Heart left ventricle (tissue), 13 donors: ENCODE results near the gene TAS2R19.

Experiments
- CTCF ChIP-seq, 12 donors: fragments of 200-600 bp; sonication (generic) in 4 of 12; IDR thresholded peaks; one replicate each; pipeline versions ENCODE4 v1.5.0 to v1.8.0; 2018 to 2022; ENCODE audit warnings: antibody characterized with exemption in 12 of 12, mild to moderate bottlenecking in 5 of 12
- POLR2A ChIP-seq, 2 donors: fragments of 450-650 bp; IDR thresholded peaks; one replicate each; pipeline ENCODE4 v1.6.1; 2017; ENCODE audit warnings: antibody characterized with exemption in 2 of 2, mild to moderate bottlenecking in 2 of 2, moderate library complexity in 2 of 2
- donor health status: ischemic (EF 13 %, LVEDD 7.1; RV severe dilation, severe dysfunction).
- donor health status: DM: no; HTN: yes; CAD: no.
- donor health status: DM: no; HTN: no; CAD: no.
- donor health status: ischemic (EF 25% LVEDD 6.9; RV normal size, moderate dysfunction).
- donor health status: ischemic (EF 25% LVEDD 5.7; RV mildly dilated, moderate dysfunction).
- donor health status: ischemic (EF 35%, LVEDD 5.7; RV mildly dilated, moderate dysfunction).
- donor health status: nonischemic (EF 11% LVEDD 7.7; RV severe dilation, severe dysfunction).
- donor health status: DM: yes; HTN: yes; CAD: no.
- donor health status: PGD.
- donor health status: ischemic (EF 29% LVEDD 5.4; RV normal size, mild dysfunction).
- donor health status: nonischemic (EF 23%, LVEDD 6.1; RV moderate dilation, normal function).

- no peak for TF ChIP-seq CTCF (IDR thresholded peaks at IDR 0.05)
- TF ChIP-seq POLR2A (IDR thresholded peaks at IDR 0.05), result no peak
Observed at GRCh38 chr12:10986812-10987211, 35.6 kb downstream of the TAS2R19 start, which contains the start of gene TAS2R50.
